GM23248 (cell line): ENCODE measurements around the gene SLC25A21. TPM values are rescaled to one million over a fixed set of nuclear protein-coding genes. Genes with fewer than 3 reads are reported as not detected.
A peak's percentile ranks its signal among the peaks of the same experiment; 100 is the strongest.
"Not testable (repeated sequence)": the region's sequence is repeated elsewhere in the genome, so short reads cannot be mapped to it uniquely, and the experiment has no call there.

Experiments
- DNase-seq: peaks from one replicate; pipeline ENCODE4 v3.0.0-alpha.2; 2015
- H2AFZ ChIP-seq: fragments of 200-600 bp; sonication (generic); 2 replicates; pipeline ENCODE4 v1.6.1; 2016; ENCODE audit warnings: antibody characterized with exemption
- H3F3A ChIP-seq: fragments of 200-600 bp; sonication (generic); 2 replicates; pipeline ENCODE4 v1.6.1; 2016; ENCODE audit warnings: mild to moderate bottlenecking, antibody characterized with exemption, mixed run types; ENCODE audit not compliant: insufficient read depth
- H3K27ac ChIP-seq: fragments of 200-600 bp; sonication (generic); 2 replicates; pipeline ENCODE4 v1.5.1; 2016; ENCODE audit warnings: mild to moderate bottlenecking
- H3K27me3 ChIP-seq: fragments of 200-600 bp; sonication (generic); replicated peaks from 2 replicates; pipeline ENCODE4 v1.6.1; 2016; ENCODE audit warnings: mild to moderate bottlenecking; ENCODE audit not compliant: insufficient read depth
- H3K36me3 ChIP-seq: fragments of 200-600 bp; sonication (generic); 2 replicates; pipeline ENCODE4 v1.6.1; 2016; ENCODE audit warnings: low read depth, mild to moderate bottlenecking
- H3K4me1 ChIP-seq: fragments of 200-600 bp; sonication (generic); 2 replicates; pipeline ENCODE4 v1.6.1; 2016; ENCODE audit warnings: mild to moderate bottlenecking; ENCODE audit not compliant: insufficient read depth
- H3K4me2 ChIP-seq: fragments of 200-600 bp; sonication (generic); one replicate; pipeline ENCODE4 v1.6.1; 2016; ENCODE audit warnings: mild to moderate bottlenecking; ENCODE audit not compliant: unreplicated experiment
- H3K4me3 ChIP-seq: fragments of 200-600 bp; sonication (generic); 2 replicates; pipeline ENCODE4 v1.5.1; 2016; ENCODE audit warnings: mild to moderate bottlenecking
- H3K79me2 ChIP-seq: fragments of 200-600 bp; sonication (generic); 2 replicates; pipeline ENCODE4 v1.6.1; 2016; ENCODE audit warnings: mild to moderate bottlenecking; ENCODE audit not compliant: insufficient read depth
- H3K9ac ChIP-seq: fragments of 200-600 bp; sonication (generic); 2 replicates; pipeline ENCODE4 v1.6.1; 2016; ENCODE audit warnings: mild to moderate bottlenecking
- H3K9me2 ChIP-seq: fragments of 200-600 bp; sonication (generic); 2 replicates; pipeline ENCODE4 v1.6.1; 2016; ENCODE audit warnings: mixed run types, mild to moderate bottlenecking, moderate library complexity; ENCODE audit not compliant: insufficient read depth
- H3K9me3 ChIP-seq: fragments of 200-600 bp; sonication (generic); one replicate; pipeline ENCODE4 v1.6.1; 2017; ENCODE audit warnings: low read depth
- H4K20me1 ChIP-seq: fragments of 200-600 bp; sonication (generic); 2 replicates; pipeline ENCODE4 v1.6.0; 2016; ENCODE audit not compliant: insufficient read depth
- EZH2 ChIP-seq: fragments of 200-600 bp; sonication (generic); IDR thresholded peaks from 2 replicates; pipeline ENCODE4 v1.6.1; 2018; ENCODE audit warnings: antibody characterized with exemption, mild to moderate bottlenecking; ENCODE audit not compliant: insufficient read depth, poor library complexity, severe bottlenecking
- EZH2phosphoT487 ChIP-seq: fragments of 200-600 bp; sonication (generic); IDR thresholded peaks from 2 replicates; pipeline ENCODE4 v1.6.1; 2018; ENCODE audit warnings: antibody characterized with exemption, moderate library complexity, mild to moderate bottlenecking, low read depth; ENCODE audit not compliant: insufficient read depth
- WGBS, 2 experiments: methylation state at CpG; one replicate each; pipeline ENCODE4 v1.1.6; 2015 to 2017; ENCODE audit warnings: low lambda C conversion rate in 2 of 2, low coverage in 1 of 2; ENCODE audit errors: missing lambda C conversion rate in 2 of 2; 5-methylcytosine and 5-hydroxymethylcytosine counted together
- in situ Hi-C: fragments of 300-500 bp; cut with MboI; formaldehyde crosslinking; loops from 2 replicates; pipeline ENCODE4 v1.15.0; 2020
- polyA plus RNA-seq: library from polyadenylated mRNA; unstranded; fragments of >200 nt; fragmentation: Nextera tagmentation; extraction: Ambion mirVana; gene quantifications from 2 replicates; pipeline ENCODE4 v1.2.1, GENCODE V29; 2016
- total RNA-seq: library from RNA; depleted of rRNA; stranded (reverse); fragments of >200 nt; shearing (Covaris generic); gene quantifications from 2 replicates; pipeline ENCODE4 v1.2.3, GENCODE V29; 2014

The SLC25A21 gene
- total and polyA plus RNA-seq, 2 experiments from 2014 or later: 0.26 TPM; not detected in 1

DNA sequence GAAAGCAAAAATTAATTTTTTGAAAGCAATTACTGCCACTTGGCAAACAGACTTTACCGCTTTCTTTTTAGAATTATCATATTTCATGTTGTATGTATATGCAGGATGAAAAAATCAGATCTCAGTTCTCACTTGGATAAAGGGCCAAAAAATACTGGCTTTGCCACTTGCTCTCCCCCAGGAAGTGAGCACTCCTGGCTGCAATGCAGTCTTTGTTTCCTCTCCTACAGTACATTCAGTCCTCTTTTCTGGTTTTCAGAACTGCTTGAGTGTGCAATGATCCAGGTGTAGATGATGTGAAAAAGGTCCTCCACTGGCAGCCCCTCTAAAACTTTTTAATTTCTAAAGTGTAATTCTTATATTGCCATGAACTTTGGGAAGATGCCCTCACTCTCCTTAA lies 183.4 kb downstream of the SLC25A21 start:
- TF ChIP-seq EZH2 (no peak), EZH2phosphoT487 (no peak)
- DNase-seq: peak; percentile 8
- Histone ChIP-seq H2AFZ (no peak overlapping the region), H3K4me1 (peaks cover 14% of the 10 kb centered on the region), H3K9ac (no peak overlapping the region), H3K27ac (no peak overlapping the region), H3K4me3 (no peak overlapping the region), H3K9me2 (no peaks in the 10 kb centered on the region), H4K20me1 (no peaks in the 10 kb centered on the region), H3K9me3 (no peaks in the 10 kb centered on the region), H3K36me3 (no peaks in the 10 kb centered on the region), H3K4me2 (peak overlapping the region; percentile 3), H3K79me2 (no peaks in the 10 kb centered on the region), H3F3A (no peaks in the 10 kb centered on the region), H3K27me3 (no peaks in the 10 kb centered on the region)
- 95 to 96% methylated on average over 1 of the region's 1 CpG for WGBS, 2 experiments
- in situ Hi-C loops: no loop called here

GRCh38 chr14:36988568-36988967 lies 183.8 kb downstream of the SLC25A21 start:
- Histone ChIP-seq H3K9me3 (no peaks in the 10 kb centered on the region), H3K27me3 (no peaks in the 10 kb centered on the region), H3K9ac (no peak overlapping the region), H4K20me1 (no peaks in the 10 kb centered on the region), H3K79me2 (no peaks in the 10 kb centered on the region), H3K27ac (no peak overlapping the region), H2AFZ (no peak overlapping the region), H3F3A (no peaks in the 10 kb centered on the region), H3K9me2 (no peaks in the 10 kb centered on the region), H3K4me3 (no peak overlapping the region), H3K36me3 (no peaks in the 10 kb centered on the region), H3K4me2 (peak overlapping the region; percentile 3), H3K4me1 (peaks cover 14% of the 10 kb centered on the region)
- WGBS, 2 experiments: 11 to 21% methylated on average over 1 of the region's 1 CpG
- no peak for TF ChIP-seq EZH2
- no peak for TF ChIP-seq EZH2phosphoT487
- DNase-seq: peak; percentile 44
- in situ Hi-C loops: no loop called here

DNA sequence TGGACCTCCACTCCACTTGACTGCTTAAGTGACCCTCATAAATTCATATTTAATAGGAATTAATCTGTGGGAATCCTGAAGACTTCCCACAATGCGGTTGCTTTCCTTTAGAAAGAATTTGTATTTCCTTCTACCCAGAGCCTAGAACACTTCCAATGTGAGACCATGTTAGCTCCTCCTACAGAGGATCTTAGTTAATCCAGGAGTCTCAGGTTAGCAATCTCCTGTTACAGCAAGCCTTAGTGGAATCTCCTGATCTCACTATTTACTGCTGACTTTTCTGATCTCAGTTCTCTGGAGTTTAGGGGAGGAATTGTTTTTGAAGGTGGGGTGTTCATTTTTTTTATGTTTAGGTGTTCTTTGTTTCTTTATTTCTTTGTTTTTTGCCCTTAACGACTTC lies 186.0 kb downstream of the SLC25A21 start:
- H3K9me3 ChIP-seq: no peaks in the 10 kb centered on the region
- no peak overlapping the region for H3K27ac ChIP-seq
- H4K20me1 ChIP-seq: no peaks in the 10 kb centered on the region
- no peaks in the 10 kb centered on the region for H3K79me2 ChIP-seq
- no peak overlapping the region for H3K4me3 ChIP-seq
- WGBS, 2 experiments: 94 to 95% methylated on average over 2 of the region's 2 CpGs
- peaks cover 29% of the 10 kb centered on the region for H3K4me1 ChIP-seq
- H3K9ac ChIP-seq: no peak overlapping the region
- no peak for DNase-seq
- H3K4me2 ChIP-seq: no peak overlapping the region
- H3K36me3 ChIP-seq: no peaks in the 10 kb centered on the region
- no peaks in the 10 kb centered on the region for H3K27me3 ChIP-seq
- TF ChIP-seq EZH2 (no peak), EZH2phosphoT487 (no peak)
- no peaks in the 10 kb centered on the region for H3K9me2 ChIP-seq
- in situ Hi-C loops: no loop called here
- no peak overlapping the region for H2AFZ ChIP-seq
- H3F3A ChIP-seq: peaks cover 9% of the 10 kb centered on the region; the same call in 1 of the 2 replicates

DNA sequence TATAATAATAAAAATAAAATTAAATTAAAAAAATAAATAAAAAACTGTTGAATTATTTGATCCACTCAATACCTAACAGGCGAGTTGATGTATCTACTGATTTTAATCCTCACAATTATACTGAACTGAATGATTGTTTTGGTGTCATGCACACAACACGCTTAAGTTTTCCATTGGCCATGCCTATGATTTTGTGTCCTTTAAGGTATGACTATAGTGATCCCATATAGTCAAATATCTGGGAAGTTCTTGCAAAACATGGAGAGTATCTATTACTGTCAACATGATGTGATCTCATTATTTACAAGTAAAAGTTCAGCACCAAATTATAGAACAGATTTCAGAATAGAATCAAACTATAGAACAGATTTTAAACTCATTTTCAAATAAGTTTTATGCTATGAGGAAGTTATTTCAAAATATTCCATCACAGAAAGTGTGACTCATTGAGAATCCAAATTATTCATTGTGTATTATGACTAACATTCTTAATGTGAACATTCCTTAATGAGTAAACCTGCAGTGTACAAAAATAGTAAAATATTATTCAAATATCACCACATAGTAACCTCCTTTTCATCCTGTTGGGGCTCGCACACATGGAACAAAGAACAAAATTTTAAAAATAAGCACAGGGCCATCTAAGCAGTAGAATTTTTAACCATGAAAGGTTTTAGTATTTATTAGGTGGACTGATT lies 190.4 kb downstream of the SLC25A21 start:
- no peaks in the 10 kb centered on the region for H4K20me1 ChIP-seq
- peak overlapping the region; percentile 64 for H3K27ac ChIP-seq
- WGBS, 2 experiments: 52 to 57% methylated on average over 3 of the region's 3 CpGs
- H3K79me2 ChIP-seq: no peaks in the 10 kb centered on the region
- in situ Hi-C loops: no loop called here
- peak; percentile 85 for DNase-seq
- no peak overlapping the region for H3K4me3 ChIP-seq
- H3K4me2 ChIP-seq: peak overlapping the region; percentile 39
- H3K9me3 ChIP-seq: no peaks in the 10 kb centered on the region
- peaks cover 9% of the 10 kb centered on the region; the same call in 1 of the 2 replicates for H3F3A ChIP-seq
- peaks cover 18% of the 10 kb centered on the region for H3K4me1 ChIP-seq
- TF ChIP-seq EZH2phosphoT487: no peak
- TF ChIP-seq EZH2: no peak
- no peaks in the 10 kb centered on the region for H3K27me3 ChIP-seq
- H3K9me2 ChIP-seq: no peaks in the 10 kb centered on the region
- no peaks in the 10 kb centered on the region for H3K36me3 ChIP-seq
- no peak overlapping the region for H3K9ac ChIP-seq
- no peak overlapping the region for H2AFZ ChIP-seq

DNA sequence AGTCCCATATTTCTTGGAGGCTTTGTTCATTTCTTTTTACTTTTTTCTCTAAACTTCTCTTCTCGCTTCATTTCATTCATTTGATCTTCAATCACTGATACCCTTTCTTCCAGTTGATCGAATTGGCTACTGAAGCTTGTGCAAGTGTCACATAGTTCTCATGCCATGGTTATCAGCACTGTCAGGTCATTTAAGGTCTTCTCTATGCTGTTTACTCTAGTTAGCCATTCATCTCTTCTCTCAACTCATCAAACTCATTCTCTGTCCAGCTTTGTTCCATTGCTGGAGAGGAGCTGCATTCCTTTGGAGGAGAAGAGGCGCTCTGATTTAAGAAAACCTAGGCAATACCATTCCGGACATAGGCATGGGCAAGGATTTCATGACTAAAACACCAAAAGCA lies 192.0 kb downstream of the SLC25A21 start:
- in situ Hi-C loops, H3K36me3 ChIP-seq: not testable (repeated sequence)

More for the DNA sequence above, 192.0 kb downstream of the SLC25A21 start:
- H2AFZ ChIP-seq, H3K27ac ChIP-seq, H3K9me3 ChIP-seq, H3K9ac ChIP-seq, H3K9me2 ChIP-seq, DNase-seq, H3K79me2 ChIP-seq, H3K27me3 ChIP-seq, H3F3A ChIP-seq, H3K4me2 ChIP-seq, H3K4me3 ChIP-seq, H4K20me1 ChIP-seq: not testable (repeated sequence)
- H3K4me1 ChIP-seq: peaks cover 29% of the 10 kb centered on the region
- WGBS, 2 experiments: 95 to 97% methylated on average over 4 of the region's 4 CpGs
